CD4-positive, alpha-beta T cell treated with Interleukin-15 for 4 hours (primary cell): ENCODE results near the gene CD84.
A peak's percentile ranks its signal among the peaks of the same experiment; 100 is the strongest.

Experiments used
- DNase-seq: peaks from one replicate; pipeline ENCODE4 v3.0.0-alpha.2; 2020; ENCODE audit warnings: low spot score

CD84 gene, protein sequence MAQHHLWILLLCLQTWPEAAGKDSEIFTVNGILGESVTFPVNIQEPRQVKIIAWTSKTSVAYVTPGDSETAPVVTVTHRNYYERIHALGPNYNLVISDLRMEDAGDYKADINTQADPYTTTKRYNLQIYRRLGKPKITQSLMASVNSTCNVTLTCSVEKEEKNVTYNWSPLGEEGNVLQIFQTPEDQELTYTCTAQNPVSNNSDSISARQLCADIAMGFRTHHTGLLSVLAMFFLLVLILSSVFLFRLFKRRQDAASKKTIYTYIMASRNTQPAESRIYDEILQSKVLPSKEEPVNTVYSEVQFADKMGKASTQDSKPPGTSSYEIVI

DNA sequence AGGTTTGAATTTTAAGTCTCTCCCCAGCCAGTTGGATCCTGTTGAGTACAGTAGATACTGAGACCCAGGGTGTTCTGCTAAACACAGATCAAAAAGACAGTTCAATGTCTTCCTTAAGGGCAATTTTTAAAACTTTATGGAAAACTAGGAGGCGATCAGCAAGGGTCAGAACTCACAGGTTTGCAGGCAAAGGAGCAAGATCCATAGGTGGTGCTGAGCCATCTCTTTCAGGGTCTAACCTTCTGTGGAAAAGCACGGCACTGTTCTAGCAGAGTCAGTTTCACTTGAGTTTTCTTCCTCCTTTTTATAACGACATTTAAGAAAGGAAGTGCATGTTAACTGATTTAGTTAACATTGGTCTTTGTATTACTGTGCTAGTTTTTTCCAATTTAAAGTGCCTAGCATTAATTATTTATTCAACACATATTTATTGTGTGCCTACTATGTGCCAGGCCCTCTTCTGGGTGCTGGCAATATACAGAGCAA lies at the start of gene CD84:
Gene CD84, minus strand, starts transcription at position 281 of the 486 bp plus-strand sequence. Its CDS starts 59 bp downstream, at position 222.
- no peak for DNase-seq

DNA sequence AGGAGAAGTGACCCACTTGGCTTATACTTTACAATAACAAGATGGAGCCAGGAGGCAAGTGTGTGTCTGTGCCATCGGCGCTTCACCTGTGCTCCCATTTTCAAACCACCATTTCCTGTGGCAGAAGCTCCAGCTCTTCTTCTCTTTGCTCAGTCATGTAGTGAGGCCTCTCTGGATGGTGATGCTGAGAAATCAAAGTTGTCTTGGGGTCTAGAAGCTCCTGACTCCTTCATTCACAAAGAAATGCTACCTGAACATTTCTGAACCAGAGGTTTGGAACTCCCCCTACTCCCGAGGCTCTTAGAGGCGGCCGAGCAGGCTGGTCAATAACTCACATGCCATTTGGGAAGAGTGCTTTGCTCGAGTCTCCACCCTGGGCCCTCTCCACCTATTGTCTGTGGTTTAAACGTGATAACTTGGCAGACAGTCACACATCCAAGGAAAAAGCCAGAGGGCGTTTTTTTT lies 49.5 kb upstream of the CD84 start:
- no peak for DNase-seq

DNA sequence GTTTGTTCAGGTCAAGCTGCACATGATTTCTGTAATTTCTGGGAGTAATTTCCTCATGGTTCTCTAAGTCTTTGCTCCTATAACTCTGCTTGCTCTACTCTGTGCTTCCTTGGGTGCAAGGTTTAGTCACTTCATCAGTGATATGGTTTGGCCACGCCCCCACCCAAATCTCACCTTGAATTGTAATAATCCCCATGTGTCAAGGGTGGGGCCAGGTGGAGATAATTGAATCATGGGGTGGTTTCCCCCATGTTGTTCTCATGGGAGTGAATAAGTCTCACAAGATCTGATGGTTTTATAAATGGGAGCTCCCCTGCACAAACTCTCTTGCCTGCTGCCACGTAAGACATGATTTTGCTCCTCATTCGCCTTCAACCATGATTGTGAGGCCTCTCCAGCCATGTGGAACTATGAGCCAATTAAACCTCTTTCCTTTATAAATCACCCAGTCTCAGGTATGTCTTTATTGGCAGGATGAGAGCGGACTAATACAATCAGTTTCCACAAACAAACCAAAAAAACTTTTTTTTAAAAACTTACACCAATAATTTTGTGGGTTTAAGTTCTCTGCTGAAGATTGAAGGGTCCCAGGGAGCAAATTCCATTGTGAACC lies 48.5 kb upstream of the CD84 start:
- DNase-seq = peak; percentile 83

DNA sequence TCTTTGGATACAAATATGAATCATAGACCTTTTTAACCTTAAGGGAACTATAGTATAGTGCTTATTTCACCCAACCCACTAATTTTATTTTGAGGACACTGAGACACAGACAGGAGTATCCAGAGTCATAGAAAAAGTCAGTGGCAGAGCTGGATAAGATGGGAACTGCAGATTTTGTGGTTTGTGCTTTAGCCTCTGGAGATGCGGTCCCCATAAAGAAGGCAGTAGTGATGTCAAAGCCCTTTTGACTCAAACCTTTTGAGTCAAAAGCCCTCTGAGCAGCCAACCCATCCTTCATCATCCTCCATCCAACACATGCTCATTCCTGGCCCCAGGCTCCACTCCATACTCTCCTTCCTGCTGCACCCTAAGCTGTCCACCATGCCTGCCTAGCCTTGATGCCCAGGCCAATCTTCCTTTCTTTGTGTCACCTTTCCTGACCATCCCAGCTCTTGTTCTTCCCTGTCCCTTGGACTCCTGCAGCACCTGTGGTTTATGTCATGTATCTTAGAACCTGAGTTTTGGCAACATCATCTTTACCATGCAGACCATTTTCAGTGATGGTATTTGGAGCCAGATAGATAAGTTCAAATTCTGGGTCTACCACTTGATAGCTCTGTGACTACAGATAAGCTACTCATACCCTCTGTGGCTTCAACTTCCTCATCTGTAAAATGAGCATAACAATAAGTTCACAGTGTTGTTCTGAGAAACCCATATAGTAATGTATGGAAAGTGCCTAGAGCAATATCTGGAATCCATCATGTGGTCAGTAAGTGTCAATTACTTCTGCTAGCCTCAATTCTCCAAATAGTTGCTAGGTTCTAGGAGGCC lies 47.4 kb upstream of the CD84 start:
- DNase-seq = peak; percentile 67

DNA sequence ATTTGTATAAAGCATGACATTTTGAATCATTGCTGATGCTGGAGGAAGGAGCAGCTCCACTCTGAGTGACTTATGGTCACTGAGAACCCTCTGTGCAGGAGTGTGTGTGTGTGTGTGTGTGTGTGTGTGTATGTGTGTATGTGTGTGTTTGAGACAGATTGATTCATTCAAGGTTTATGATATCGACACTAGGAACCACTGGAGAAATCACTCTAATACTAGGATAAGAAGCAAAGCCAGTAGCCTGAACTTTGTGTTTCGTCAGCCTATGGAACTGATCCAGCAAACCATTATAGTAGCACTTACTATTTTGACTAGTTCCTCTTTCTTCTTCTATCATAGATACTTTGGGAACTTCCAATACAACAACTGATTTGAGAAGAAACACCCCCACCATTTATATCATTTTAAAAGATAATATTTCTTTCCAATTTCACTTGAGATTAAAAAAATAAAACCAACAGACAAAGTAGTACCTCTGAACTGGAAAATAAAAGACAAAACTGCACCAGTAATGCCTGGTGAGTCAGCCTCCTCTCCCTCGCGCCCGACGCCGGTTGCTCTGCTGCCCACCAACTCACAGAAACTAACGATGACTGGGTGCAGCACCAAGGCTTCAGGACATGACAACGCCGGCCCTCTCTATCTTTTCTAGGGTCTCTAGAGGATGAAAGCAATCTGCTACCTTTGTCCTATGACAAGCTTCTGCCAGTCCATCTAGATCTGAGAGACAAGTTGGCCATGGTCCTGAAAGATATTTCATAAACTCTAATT lies 46.6 kb upstream of the CD84 start:
- DNase-seq = peak; percentile 64

DNA sequence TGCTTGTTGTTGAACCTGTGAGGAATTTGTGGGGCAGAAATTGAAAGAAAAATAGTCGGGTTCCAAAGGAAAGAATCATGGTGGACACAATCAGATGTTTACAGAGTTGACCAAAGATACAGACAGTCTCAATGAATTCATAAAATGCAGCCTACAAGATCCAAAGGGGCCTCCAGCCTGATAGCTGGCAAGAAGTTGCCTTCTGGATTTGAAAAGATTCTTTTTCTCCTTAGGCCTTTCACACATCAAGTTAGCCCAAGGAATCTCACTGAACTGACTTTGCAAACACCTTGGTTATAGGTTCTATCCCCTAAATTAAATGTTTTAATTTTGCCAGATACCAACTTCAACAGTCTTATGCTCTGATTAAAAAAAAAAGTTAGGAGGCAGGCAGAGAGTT lies 46.0 kb upstream of the CD84 start:
- DNase-seq = no peak

DNA sequence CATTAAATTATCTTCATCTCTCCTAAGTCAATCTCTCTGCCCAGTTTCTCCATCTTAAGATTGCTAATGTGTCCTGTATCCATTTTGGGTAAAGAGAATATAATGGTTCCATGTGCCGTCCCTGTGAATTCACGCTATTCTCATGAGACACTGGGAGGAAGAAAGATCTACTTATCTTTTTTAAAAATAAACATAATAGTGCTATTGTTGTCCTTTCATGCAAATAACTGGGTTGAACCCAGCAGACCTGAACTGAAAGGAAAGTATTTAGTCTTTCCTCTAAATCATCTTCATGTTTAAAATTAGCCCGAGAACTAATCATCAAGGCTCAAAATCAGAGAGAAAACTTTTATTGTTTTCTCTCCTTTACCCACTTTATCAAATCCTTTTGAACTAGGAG lies 45.2 kb upstream of the CD84 start:
- no peak for DNase-seq

DNA sequence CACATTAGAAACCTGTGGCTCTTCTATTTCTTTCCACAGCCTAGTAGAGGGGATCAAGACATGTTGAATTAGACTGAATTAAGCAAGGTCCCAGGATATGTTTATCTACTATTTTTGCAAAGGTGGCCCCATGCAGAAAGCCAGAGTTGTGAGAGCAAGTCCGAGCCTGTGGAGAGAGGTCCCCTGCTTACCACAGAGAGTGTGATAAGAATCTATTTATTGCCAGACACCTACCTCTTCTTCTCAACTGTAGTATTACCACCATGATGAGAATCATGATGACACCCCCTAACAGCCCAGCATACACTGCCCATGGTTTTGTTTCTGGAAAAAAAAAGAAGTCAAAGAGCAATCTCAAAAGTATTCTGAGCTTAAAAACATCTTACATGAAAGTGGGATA lies 44.6 kb upstream of the CD84 start:
- DNase-seq = no peak

DNA sequence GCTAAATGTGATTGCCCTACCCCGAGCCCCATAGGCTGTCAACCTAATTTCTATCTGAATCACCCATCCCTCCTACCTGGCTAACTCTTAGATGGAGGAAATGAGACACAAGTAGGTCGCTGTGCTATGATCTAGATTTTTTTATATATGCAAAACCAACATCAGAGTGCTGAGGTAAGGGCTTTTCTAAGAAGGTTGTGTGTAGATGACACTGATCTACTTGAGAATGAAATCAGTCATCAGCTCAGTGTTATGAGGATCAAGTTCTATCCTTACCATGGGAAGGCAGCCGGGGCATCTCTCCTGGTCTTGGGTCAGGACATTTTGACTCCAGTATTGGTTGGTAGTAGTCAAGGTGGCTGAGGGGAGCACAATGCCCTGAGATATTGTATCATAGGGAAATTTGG lies 43.9 kb upstream of the CD84 start:
- peak; percentile 78 for DNase-seq

DNA sequence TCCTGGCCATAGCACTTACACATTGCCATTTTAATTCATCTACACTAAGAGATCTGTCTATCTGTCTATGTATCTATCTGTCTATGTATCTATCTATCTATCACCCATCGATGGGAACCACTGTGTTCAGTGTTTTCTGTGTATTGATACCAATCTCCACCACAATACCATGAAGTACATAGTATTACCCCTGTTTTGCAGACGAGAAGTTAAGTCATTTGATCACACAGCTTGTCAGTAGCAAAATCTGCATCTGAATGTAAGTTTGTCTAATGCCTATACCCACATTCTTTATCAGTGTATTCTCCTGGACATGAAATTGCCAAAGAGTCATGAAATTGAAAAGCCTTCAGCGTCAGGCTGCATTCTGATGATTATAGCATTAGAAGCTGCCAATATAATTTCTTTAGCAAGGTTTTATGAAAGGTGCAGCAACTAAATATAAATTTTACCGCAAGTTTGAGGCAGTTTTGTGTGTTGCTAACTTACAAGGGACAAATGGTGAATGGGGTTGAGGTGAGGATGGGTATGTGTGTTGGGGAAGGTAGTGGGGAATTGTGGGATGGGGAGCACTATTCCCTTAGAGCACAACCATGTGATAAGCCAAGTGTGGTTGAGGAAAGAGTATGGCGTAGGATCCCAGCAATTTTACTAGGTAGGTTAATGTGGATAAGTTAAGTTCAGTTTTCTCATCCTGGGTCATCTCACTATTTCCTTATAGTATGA lies 43.4 kb upstream of the CD84 start:
- DNase-seq = no peak

DNA sequence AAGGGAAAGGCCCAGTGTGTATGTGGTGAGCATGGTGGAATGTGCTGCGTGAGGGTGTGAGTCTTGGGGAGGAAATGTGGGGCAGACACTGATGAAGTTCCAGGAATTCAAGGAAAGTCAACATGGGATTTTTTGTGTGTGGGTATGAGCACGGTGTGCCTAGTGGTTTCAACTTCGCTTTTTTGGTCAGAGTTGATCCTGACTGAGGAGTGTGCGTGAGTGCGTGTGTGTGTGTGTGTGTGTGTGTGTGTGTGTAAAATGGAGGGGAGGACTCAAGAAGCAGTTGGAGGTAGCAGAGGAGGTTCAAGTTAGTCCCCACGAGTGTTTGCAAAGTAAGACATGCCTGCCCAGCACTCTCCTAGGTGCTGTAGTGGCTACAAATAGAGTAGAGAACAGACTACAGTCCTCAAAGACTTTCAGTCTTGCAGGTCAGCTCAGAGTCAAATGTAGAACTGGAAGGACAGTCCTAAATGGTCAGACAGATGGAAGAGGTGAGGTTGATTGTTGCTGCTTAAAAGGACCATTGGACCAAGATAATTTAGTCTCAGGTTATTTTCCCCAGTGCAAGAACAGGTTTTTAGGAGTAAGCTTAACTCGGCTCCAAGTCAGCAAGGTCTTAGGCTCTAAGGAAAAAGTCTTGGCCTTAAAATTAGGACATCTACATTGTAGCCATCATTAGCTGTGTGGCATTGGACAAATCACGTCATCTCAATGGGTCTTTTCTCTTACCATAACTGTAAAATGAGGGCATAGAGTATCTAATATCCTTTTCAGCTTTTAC lies 42.5 kb upstream of the CD84 start:
- peak; percentile 48 for DNase-seq

DNA sequence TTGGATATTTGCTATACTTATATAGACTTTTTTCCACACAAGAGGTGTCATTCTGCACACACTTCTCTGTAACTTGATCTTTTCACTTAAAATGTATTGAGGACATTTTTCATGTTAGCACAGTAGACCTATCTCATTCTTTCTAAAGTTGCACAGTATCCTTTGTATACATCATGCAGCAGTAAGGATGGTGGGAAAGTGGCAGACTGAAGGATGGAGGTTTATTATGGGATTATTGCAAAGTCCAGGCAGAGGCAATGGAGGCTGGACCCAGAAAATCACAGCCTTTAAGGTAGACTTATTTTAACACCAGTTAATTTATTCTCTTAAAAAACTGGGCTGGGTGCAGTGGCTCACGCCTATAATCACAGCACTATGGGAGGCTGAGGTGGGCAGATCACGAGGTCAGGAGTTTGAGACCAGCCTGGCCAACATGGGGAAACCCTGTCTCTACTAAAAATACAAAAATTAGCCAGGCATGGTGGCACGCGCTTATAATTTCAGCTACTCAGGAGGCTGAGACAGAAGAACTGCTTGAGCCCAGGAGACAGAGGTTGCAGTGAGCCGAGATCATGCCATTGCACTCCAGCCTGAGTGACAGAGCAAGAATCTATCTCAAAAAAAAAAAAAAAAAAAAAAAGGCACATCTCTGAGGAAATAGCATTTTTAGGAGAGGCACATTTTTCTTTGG lies 41.8 kb upstream of the CD84 start:
- DNase-seq = no peak

DNA sequence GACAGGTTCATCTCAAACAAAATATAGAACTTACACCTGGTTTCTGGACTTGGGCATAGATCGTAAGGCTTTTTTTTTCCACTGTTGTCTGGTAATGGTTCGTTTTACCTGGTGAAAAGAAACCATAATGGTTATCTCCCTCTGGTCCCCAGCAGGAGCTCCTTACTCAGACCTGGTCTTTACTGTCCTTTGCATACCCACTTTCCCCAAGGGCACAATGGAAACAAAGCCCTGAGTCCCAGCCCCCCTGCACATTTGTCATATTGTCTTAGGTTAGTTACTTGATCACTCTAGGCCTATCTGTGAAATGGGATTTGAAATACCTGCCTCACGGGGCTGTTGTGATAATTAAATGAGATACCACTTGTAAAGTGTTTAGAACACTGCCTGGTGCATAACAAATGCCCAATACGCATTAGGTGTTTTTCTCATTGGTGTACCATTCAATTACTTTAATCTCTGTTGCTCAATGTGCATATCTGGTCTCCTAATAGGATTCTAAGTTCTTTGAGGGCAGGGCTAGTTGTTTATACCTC lies 40.5 kb upstream of the CD84 start:
- DNase-seq = no peak

DNA sequence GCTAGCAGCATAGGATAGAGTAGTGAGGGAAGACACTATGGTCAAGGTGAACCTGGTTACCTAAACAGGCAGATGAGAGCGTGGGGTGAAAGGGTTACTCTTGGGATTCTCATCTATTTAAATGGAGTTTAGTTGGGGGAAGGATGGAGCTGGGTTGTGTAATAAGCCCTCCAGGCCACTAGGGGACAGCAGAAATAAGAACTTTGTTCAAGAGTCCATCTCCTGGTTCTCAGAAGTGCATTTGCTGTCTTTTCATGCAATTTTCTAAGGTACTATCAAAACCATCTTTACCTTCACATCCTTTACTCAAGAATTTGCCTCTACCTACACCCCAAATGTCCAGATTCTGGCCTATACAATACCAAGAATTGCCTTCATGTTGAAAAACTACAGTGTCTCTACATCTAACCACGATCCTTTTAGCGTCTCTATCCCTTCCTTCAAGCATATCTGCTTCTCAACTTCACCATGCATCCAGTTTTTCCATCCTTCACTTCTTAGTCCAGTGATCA lies 39.5 kb upstream of the CD84 start:
- DNase-seq = peak; percentile 62

DNA sequence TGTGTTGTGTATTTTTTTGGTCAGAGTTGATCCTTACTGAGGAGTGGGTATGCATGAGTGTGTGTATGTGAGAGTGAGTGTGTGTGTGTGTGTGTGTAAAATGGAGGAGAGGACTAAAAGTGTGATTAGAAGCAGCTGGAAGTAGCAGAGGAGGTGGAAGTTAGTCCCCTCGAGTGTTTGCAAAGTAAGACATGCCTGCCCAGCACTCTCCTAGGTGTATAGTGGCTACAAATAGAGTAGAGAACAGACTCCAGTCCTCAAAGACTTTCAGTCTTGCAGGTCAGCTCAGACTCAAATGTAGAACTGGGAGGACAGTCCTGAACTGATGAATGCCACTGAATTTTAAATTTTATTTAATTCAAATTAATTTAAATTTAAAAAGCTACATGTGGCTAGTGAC lies 39.0 kb upstream of the CD84 start:
- DNase-seq = no peak

DNA sequence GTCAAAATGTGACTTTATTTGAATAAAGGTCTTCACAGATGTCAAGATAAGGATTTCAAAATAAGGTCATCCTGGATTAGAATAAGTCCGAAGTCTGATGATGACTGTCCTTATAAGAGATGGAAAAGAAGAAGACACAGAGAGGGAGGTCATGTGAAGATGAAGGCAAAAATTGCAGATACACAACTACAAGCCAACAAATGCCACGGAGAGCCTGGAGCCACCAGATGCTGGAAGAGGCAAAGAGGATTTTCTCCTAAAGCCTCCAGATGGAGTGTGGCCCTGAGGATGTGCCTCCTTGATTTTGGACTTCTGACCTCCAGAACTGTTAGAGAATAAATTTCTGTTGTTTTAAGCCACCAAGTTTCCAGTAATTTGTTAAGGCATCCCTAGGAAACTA lies 36.4 kb upstream of the CD84 start:
- no peak for DNase-seq

DNA sequence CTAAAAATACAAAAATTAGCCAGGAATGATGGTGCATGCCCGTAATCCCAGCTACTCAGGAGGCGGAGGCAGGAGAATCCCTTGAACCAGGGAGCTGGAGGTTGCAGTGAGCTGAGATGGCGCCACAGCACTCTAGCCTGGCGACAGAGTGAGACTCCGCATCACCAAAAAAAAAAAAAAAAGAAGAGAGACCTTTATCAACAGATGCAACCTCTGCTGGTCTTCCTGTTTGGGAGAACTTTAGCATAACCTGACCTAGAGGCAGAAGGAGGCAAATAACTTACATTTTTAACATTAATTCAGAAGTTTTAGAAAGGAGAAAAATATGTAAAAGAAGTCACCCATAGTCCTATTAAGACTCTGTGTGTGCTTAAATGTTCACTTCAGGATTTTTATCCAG lies 35.1 kb upstream of the CD84 start:
- no peak for DNase-seq

DNA sequence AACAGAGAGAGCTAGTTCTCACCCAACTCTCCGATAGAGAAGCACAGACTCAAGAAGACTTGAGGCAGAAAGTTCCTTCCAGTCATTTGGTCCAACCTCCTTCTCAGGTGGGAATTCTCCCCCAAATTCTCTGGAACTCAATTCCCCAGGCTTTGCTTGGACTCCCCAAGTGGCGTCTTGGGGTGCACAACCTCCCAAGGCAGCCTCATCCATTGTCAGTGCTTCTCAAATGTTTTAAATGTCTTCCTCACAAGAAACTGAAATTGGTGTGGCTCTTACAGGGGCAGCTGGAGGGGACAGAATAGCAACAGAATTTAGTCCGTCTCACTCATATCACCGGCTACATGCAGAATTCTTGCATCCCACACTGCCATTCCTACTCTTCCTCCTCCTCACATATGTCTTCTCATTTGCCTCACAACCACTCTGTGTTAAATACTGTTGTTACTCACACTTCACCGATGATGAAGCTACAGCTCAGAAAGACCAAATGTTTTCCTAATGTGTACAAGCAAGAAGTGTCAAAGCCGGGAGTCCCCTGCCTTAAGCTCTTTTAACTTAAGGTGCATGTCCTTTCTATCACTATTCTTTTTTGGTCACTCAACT lies 33.4 kb upstream of the CD84 start:
- no peak for DNase-seq
